AG09309 (cell line): ENCODE results near the gene IQCM.
"Not testable (repeated sequence)": the region's sequence is repeated elsewhere in the genome, so short reads cannot be mapped to it uniquely, and the experiment has no call there.

Experiments
- DNase-seq: peaks from one replicate; pipeline ENCODE4 v3.0.0-alpha.2; 2010; ENCODE audit warnings: low read depth
- H3K4me3 ChIP-seq: 2 replicates; pipeline ENCODE4 v1.5.1; 2011; ENCODE audit warnings: mild to moderate bottlenecking, low read depth, low read length, moderate library complexity; ENCODE audit not compliant: control insufficient read depth
- CTCF ChIP-seq: IDR thresholded peaks from 2 replicates; pipeline ENCODE4 v1.5.1; 2011; ENCODE audit warnings: mild to moderate bottlenecking, low read depth, low read length, inconsistent platforms; ENCODE audit not compliant: insufficient read depth, control insufficient read depth; ENCODE audit errors: missing control alignments

The IQCM gene

GRCh38 chr4:149512501-149512900 is 303.1 kb downstream of the IQCM start:
- TF ChIP-seq CTCF: no peak
- H3K4me3 ChIP-seq: no peak overlapping the region
- DNase-seq: no peak

GRCh38 chr4:149511558-149512298 is 303.9 kb downstream of the IQCM start:
- TF ChIP-seq CTCF: no peak
- H3K4me3 ChIP-seq: no peak overlapping the region
- no peak for DNase-seq

- DNase-seq, H3K4me3 ChIP-seq: not testable (repeated sequence)
These were observed 308.3 kb downstream of the IQCM start for GRCh38 chr4:149507309-149507708.

- TF ChIP-seq CTCF: no peak
- DNase-seq: no peak
- no peak overlapping the region for H3K4me3 ChIP-seq
These were observed 314.8 kb downstream of the IQCM start for GRCh38 chr4:149500806-149501205.

- TF ChIP-seq CTCF: no peak
- DNase-seq: no peak
- no peak overlapping the region for H3K4me3 ChIP-seq
These were observed 315.9 kb downstream of the IQCM start for GRCh38 chr4:149499726-149500125.

GRCh38 chr4:149498246-149498645 is 317.4 kb downstream of the IQCM start:
- no peak for DNase-seq
- TF ChIP-seq CTCF: no peak
- no peak overlapping the region for H3K4me3 ChIP-seq

GRCh38 chr4:149493492-149493891 is 322.2 kb downstream of the IQCM start:
- H3K4me3 ChIP-seq: no peak overlapping the region
- TF ChIP-seq CTCF: no peak
- DNase-seq: no peak
